GM19468 (cell line): ENCODE data around the gene PPP1R15A.
"Not testable (repeated sequence)": the region's sequence is repeated elsewhere in the genome, so short reads cannot be mapped to it uniquely, and the experiment has no call there.

Experiments
- ATAC-seq: cut with Tn5 transposase; IDR thresholded peaks from one replicate; pipeline ENCODE4 v1.9.1; 2021; ENCODE audit warnings: mild to moderate bottlenecking, moderate library complexity, moderate number of reproducible peaks; ENCODE audit not compliant: unreplicated experiment; ENCODE audit errors: extremely low read depth

PPP1R15A gene

GRCh38 chr19:48872182-48872883, at the start of gene PPP1R15A:
Gene PPP1R15A, plus strand, starts transcription at chr19:48872421. Its CDS starts 813 bp downstream, at chr19:48873234.
- ATAC-seq = no peak

- ATAC-seq = no peak
These were observed 49.7 kb upstream of the PPP1R15A start for GRCh38 chr19:48822514-48822913.

- no peak for ATAC-seq
These were observed 45.6 kb upstream of the PPP1R15A start for GRCh38 chr19:48826606-48827020.

- ATAC-seq = no peak
These were observed 42.1 kb upstream of the PPP1R15A start for GRCh38 chr19:48830088-48830487.

GRCh38 chr19:48830965-48831364, 41.3 kb upstream of the PPP1R15A start:
- no peak for ATAC-seq

- ATAC-seq = no peak
These were observed 39.2 kb upstream of the PPP1R15A start for GRCh38 chr19:48833049-48833448.

GRCh38 chr19:48833977-48834376, 38.2 kb upstream of the PPP1R15A start:
- no peak for ATAC-seq

GRCh38 chr19:48835734-48836088, 36.5 kb upstream of the PPP1R15A start:
- no peak for ATAC-seq

GRCh38 chr19:48836089-48837017, 35.9 kb upstream of the PPP1R15A start, which contains the start of gene HSD17B14:
Gene HSD17B14, minus strand, starts transcription at chr19:48836491. Its CDS starts 80 bp downstream, at chr19:48836411.
- ATAC-seq = no peak

GRCh38 chr19:48837051-48837524, 35.1 kb upstream of the PPP1R15A start:
- ATAC-seq = no peak

GRCh38 chr19:48837687-48838086, 34.5 kb upstream of the PPP1R15A start:
- ATAC-seq = no peak

- ATAC-seq = no peak
These were observed 31.2 kb upstream of the PPP1R15A start for GRCh38 chr19:48841047-48841446.

- no peak for ATAC-seq
These were observed 30.6 kb upstream of the PPP1R15A start for GRCh38 chr19:48841571-48841970.

- no peak for ATAC-seq
These were observed 29.4 kb upstream of the PPP1R15A start for GRCh38 chr19:48842789-48843162.

- no peak for ATAC-seq
These were observed 27.7 kb upstream of the PPP1R15A start for GRCh38 chr19:48844472-48844871.

GRCh38 chr19:48845384-48845783, 26.8 kb upstream of the PPP1R15A start:
- ATAC-seq = no peak

- not testable (repeated sequence) for ATAC-seq
These were observed 25.6 kb upstream of the PPP1R15A start for GRCh38 chr19:48846659-48847058.

- no peak for ATAC-seq
These were observed 19.9 kb upstream of the PPP1R15A start for GRCh38 chr19:48852292-48852691.

- no peak for ATAC-seq
These were observed 18.7 kb upstream of the PPP1R15A start for GRCh38 chr19:48853483-48853882.

GRCh38 chr19:48854103-48854502, 18.1 kb upstream of the PPP1R15A start:
- no peak for ATAC-seq

- no peak for ATAC-seq
These were observed 15.3 kb upstream of the PPP1R15A start for GRCh38 chr19:48856921-48857320.
